Astrocyte of the cerebellum (primary cell): ENCODE measurements around the gene ADI1.

ENCODE experiments used
- DNase-seq: peaks from one replicate; pipeline ENCODE4 v3.0.0-alpha.2; 2011; ENCODE audit warnings: low read depth
- H3K4me3 ChIP-seq: 2 replicates; pipeline ENCODE4 v1.5.1; 2011; ENCODE audit warnings: mild to moderate bottlenecking, low read depth, low read length, moderate library complexity
- in situ Hi-C: cut with HindIII; loops from 2 replicates; pipeline ENCODE4 v1.10.0; 2017; ENCODE audit warnings: low sequenced_read_pairs
- TF ChIP-seq, protein P1 (sequence below): IDR thresholded peaks from 2 replicates; pipeline ENCODE4 v1.5.1; 2012; ENCODE audit warnings: low read length, low read depth, moderate library complexity, mild to moderate bottlenecking; ENCODE audit errors: missing control alignments

Gene ADI1

DNA sequence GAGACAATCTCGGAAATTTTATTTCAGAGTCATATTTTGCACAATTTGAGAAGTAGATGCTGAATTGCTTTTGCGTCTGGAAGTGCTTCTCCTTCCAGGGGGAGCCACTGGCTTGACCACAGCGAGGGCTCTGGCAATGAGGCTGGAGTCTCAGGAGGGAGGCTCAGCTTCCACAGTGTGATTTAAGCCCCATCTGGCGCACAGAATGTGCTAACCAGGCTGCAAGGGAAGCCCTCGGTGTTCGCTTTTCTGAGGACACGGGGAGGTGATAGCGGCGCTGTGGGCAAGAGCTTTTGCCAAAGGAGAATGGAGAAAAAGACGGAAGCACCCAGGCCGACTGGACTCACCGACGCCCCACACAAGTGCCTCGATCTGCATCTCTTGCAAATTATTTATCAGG lies 52.4 kb downstream of the ADI1 start:
- in situ Hi-C loops, result no loop called here
- no peak overlapping the region for H3K4me3 ChIP-seq
- no peak for DNase-seq
- TF ChIP-seq, protein P1, sequence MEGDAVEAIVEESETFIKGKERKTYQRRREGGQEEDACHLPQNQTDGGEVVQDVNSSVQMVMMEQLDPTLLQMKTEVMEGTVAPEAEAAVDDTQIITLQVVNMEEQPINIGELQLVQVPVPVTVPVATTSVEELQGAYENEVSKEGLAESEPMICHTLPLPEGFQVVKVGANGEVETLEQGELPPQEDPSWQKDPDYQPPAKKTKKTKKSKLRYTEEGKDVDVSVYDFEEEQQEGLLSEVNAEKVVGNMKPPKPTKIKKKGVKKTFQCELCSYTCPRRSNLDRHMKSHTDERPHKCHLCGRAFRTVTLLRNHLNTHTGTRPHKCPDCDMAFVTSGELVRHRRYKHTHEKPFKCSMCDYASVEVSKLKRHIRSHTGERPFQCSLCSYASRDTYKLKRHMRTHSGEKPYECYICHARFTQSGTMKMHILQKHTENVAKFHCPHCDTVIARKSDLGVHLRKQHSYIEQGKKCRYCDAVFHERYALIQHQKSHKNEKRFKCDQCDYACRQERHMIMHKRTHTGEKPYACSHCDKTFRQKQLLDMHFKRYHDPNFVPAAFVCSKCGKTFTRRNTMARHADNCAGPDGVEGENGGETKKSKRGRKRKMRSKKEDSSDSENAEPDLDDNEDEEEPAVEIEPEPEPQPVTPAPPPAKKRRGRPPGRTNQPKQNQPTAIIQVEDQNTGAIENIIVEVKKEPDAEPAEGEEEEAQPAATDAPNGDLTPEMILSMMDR, result no peak

- in situ Hi-C loops, result no loop called here
- no peak for DNase-seq
- TF ChIP-seq, protein P1, result no peak
- H3K4me3 ChIP-seq, result no peak overlapping the region
Measured at GRCh38 chr2:3466482-3466863, 52.9 kb downstream of the ADI1 start.

- DNase-seq, result peak; percentile 83
- TF ChIP-seq, protein P1, result no peak
- H3K4me3 ChIP-seq, result no peak overlapping the region
- in situ Hi-C loops, result no loop called here
Measured at GRCh38 chr2:3465844-3466481, 53.4 kb downstream of the ADI1 start.

- in situ Hi-C loops, result no loop called here
Measured at GRCh38 chr2:3465328-3465727, 54.0 kb downstream of the ADI1 start.

GRCh38 chr2:3464401-3465005 lies 54.8 kb downstream of the ADI1 start:
- no peak for DNase-seq
- in situ Hi-C loops, result no loop called here
- no peak overlapping the region for H3K4me3 ChIP-seq
- TF ChIP-seq, protein P1, result no peak

More at GRCh38 chr2:3465328-3465727, 54.0 kb downstream of the ADI1 start:
- TF ChIP-seq, protein P1, result no peak
- DNase-seq, result no peak
- no peak overlapping the region for H3K4me3 ChIP-seq

DNA sequence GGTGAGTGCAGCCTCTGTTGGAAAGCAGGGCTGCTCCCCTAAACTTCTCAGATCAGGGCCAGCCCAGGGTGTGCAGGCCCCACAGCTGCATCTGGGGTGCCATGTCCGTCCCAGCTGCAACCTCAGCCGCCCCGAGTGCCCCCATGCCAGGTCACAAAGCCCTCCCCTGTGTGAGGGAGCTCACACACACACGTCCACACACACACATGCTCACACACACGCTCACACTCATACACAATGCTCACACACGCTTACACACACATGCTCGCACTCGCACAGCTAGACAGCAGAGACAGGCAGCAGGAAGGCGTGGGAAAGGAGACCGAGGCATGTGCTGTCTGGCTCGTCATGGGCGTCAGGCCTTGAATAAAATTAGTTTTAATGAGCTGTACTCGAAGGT lies 55.4 kb downstream of the ADI1 start:
- no peak overlapping the region for H3K4me3 ChIP-seq
- in situ Hi-C loops, result no loop called here
- TF ChIP-seq, protein P1, result no peak
- no peak for DNase-seq
